Measurements from ENCODE around the gene MRPS16.

MRPS16 gene

GRCh38 chr10:73252445-73253224 lies at the start of gene MRPS16:
Gene MRPS16 (minus strand): TSS chr10:73252644. CDS start chr10:73252482, 162 bp downstream.
- Histone ChIP-seq H4K20me1 (no peaks in the 10 kb centered on the region), H3K4me2 (peak within 1 kb of the TSS; percentile 90 to 99 (median 93)), H3K27me3 (no peaks in the 10 kb centered on the region), H3K27ac (peak within 1 kb of the TSS; percentile 86 to 98 (median 92)), H3K9ac (peak within 1 kb of the TSS; percentile 87 to 98 (median 93)), H3K4me3 (peak within 1 kb of the TSS; percentile 66 to 96 (median 80)), H3K4me1 (peaks cover 41 to 55% (median 51%) of the 10 kb centered on the region in 10 experiments), H3K36me3 (peaks cover 22 to 35% (median 27%) of the 10 kb centered on the region in 11 experiments), H3K9me3 (replicated peaks in 1 of 11) (no peaks in the 10 kb centered on the region)
- TF ChIP-seq Cebpa-rat (IDR thresholded peaks at IDR 0.05): no peak

- H3K4me3 ChIP-seq: no peak overlapping the region
- no peaks in the 10 kb centered on the region for H3K27me3 ChIP-seq
- H3K9ac ChIP-seq: no peak overlapping the region
- H3K27ac ChIP-seq: no peak overlapping the region
- H3K4me2 ChIP-seq: no peak overlapping the region
- no peaks in the 10 kb centered on the region for H3K9me3 ChIP-seq (replicated peaks in 1 of 11)
- no peaks in the 10 kb centered on the region for H3K4me1 ChIP-seq
- H3K36me3 ChIP-seq: peaks cover 0 to 56% (median under 1%) of the 10 kb centered on the region in 11 experiments; a peak in 8 of 22 replicates
- no peak for TF ChIP-seq Cebpa-rat (IDR thresholded peaks at IDR 0.05)
- no peaks in the 10 kb centered on the region for H4K20me1 ChIP-seq
Measured at GRCh38 chr10:73296946-73297345, 44.5 kb upstream of the MRPS16 start.

GRCh38 chr10:73293461-73293860 lies 41.0 kb upstream of the MRPS16 start:
- H3K36me3 ChIP-seq: peaks cover 4 to 70% (median 28%) of the 10 kb centered on the region in 11 experiments; a peak in 18 of 22 replicates
- H3K27me3 ChIP-seq: no peaks in the 10 kb centered on the region
- no peak overlapping the region for H3K4me2 ChIP-seq
- H3K9ac ChIP-seq: no peak overlapping the region
- peaks cover 0 to 2% (median 0%) of the 10 kb centered on the region in 10 experiments; a peak in 2 of 20 replicates for H3K4me1 ChIP-seq
- no peak overlapping the region for H3K27ac ChIP-seq
- TF ChIP-seq Cebpa-rat (IDR thresholded peaks at IDR 0.05): no peak
- H3K4me3 ChIP-seq: no peak overlapping the region
- no peaks in the 10 kb centered on the region for H4K20me1 ChIP-seq
- H3K9me3 ChIP-seq (replicated peaks in 1 of 11): peaks cover 11 to 22% (median 17%) of the 10 kb centered on the region in 11 experiments; a peak in 21 of 22 replicates

GRCh38 chr10:73289958-73290357 lies 37.5 kb upstream of the MRPS16 start:
- no peak overlapping the region for H3K4me2 ChIP-seq
- H3K4me1 ChIP-seq: peaks cover 0 to 19% (median 2%) of the 10 kb centered on the region in 10 experiments; a peak in 10 of 20 replicates
- H3K4me3 ChIP-seq: no peak overlapping the region
- H3K9ac ChIP-seq: no peak overlapping the region
- H3K27ac ChIP-seq: no peak overlapping the region
- peaks cover 4 to 57% (median 34%) of the 10 kb centered on the region in 11 experiments; a peak in 18 of 22 replicates for H3K36me3 ChIP-seq
- no peak for TF ChIP-seq Cebpa-rat (IDR thresholded peaks at IDR 0.05)
- peaks cover 14 to 35% (median 32%) of the 10 kb centered on the region in 11 experiments; a peak in 21 of 22 replicates for H3K9me3 ChIP-seq (replicated peaks in 1 of 11)
- H4K20me1 ChIP-seq: no peaks in the 10 kb centered on the region
- H3K27me3 ChIP-seq: no peaks in the 10 kb centered on the region

GRCh38 chr10:73287441-73287840 lies 35.0 kb upstream of the MRPS16 start:
- H3K27ac ChIP-seq: no peak overlapping the region
- no peaks in the 10 kb centered on the region for H3K27me3 ChIP-seq
- H4K20me1 ChIP-seq: no peaks in the 10 kb centered on the region
- no peak overlapping the region for H3K4me3 ChIP-seq
- H3K36me3 ChIP-seq: peaks cover 4 to 46% (median 29%) of the 10 kb centered on the region in 11 experiments; a peak in 18 of 22 replicates
- peaks cover 0 to 19% (median 2%) of the 10 kb centered on the region in 10 experiments; a peak in 10 of 20 replicates for H3K4me1 ChIP-seq
- H3K4me2 ChIP-seq: peak overlapping the region in 5 of 11 experiments; percentile 14 to 38 (median 29); a peak in 5 of 22 replicates
- H3K9ac ChIP-seq: no peak overlapping the region
- no peak for TF ChIP-seq Cebpa-rat (IDR thresholded peaks at IDR 0.05)
- peaks cover 14 to 35% (median 32%) of the 10 kb centered on the region in 11 experiments; a peak in 21 of 22 replicates for H3K9me3 ChIP-seq (replicated peaks in 1 of 11)

GRCh38 chr10:73281097-73281496 lies 28.7 kb upstream of the MRPS16 start:
- TF ChIP-seq Cebpa-rat (IDR thresholded peaks at IDR 0.05): no peak

GRCh38 chr10:73264423-73264822 lies 12.0 kb upstream of the MRPS16 start:
- TF ChIP-seq Cebpa-rat (IDR thresholded peaks at IDR 0.05): no peak
- no peak overlapping the region for H3K9ac ChIP-seq
- no peak overlapping the region for H3K27ac ChIP-seq
- H4K20me1 ChIP-seq: no peaks in the 10 kb centered on the region
- no peak overlapping the region for H3K4me2 ChIP-seq
- no peaks in the 10 kb centered on the region for H3K27me3 ChIP-seq
- no peak overlapping the region for H3K4me3 ChIP-seq
- H3K4me1 ChIP-seq: peaks cover 0 to 5% (median 0%) of the 10 kb centered on the region in 10 experiments; a peak in 4 of 20 replicates
- H3K9me3 ChIP-seq (replicated peaks in 1 of 11): peaks cover 4 to 21% (median 15%) of the 10 kb centered on the region in 11 experiments
- H3K36me3 ChIP-seq: peaks cover 0 to 29% (median 3%) of the 10 kb centered on the region in 11 experiments; a peak in 8 of 22 replicates

More at GRCh38 chr10:73281097-73281496, 28.7 kb upstream of the MRPS16 start:
- Histone ChIP-seq H3K27me3 (no peaks in the 10 kb centered on the region), H3K9ac (no peak overlapping the region), H3K4me2 (no peak overlapping the region), H3K4me3 (no peak overlapping the region), H3K27ac (no peak overlapping the region), H3K9me3 (replicated peaks in 1 of 11) (peaks cover 0 to 9% (median 6%) of the 10 kb centered on the region in 11 experiments; a peak in 12 of 22 replicates), H3K36me3 (peaks cover 0 to 30% (median 0%) of the 10 kb centered on the region in 11 experiments; a peak in 5 of 22 replicates), H3K4me1 (no peaks in the 10 kb centered on the region), H4K20me1 (no peaks in the 10 kb centered on the region)

- TF ChIP-seq Cebpa-rat (IDR thresholded peaks at IDR 0.05): no peak
- H3K9ac ChIP-seq: no peak overlapping the region
- H3K36me3 ChIP-seq: peaks cover 0 to 30% (median 5%) of the 10 kb centered on the region in 11 experiments; a peak in 9 of 22 replicates
- H4K20me1 ChIP-seq: no peaks in the 10 kb centered on the region
- H3K27me3 ChIP-seq: no peaks in the 10 kb centered on the region
- no peak overlapping the region for H3K4me3 ChIP-seq
- H3K9me3 ChIP-seq (replicated peaks in 1 of 11): peaks cover 10 to 27% (median 21%) of the 10 kb centered on the region in 11 experiments
- no peak overlapping the region for H3K4me2 ChIP-seq
- no peak overlapping the region for H3K27ac ChIP-seq
- peaks cover 0 to 5% (median 0%) of the 10 kb centered on the region in 10 experiments; a peak in 4 of 20 replicates for H3K4me1 ChIP-seq
Measured at GRCh38 chr10:73263693-73264347, 11.4 kb upstream of the MRPS16 start.

Data from BLaER1 treated with 17β-estradiol and CSF1 and Interleukin-3, amounts not matched to agents 10 nM and 100 nM (cell line).